ENCODE results near the gene LELP1.
"Not testable (repeated sequence)": the region's sequence is repeated elsewhere in the genome, so short reads cannot be mapped to it uniquely, and the experiment has no call there.

Gene LELP1

GRCh38 chr1:153217212-153217611 is 14.0 kb downstream of the LELP1 start, which contains the start of gene PRR9:
TSS of gene PRR9 (plus strand) at chr1:153217584. CDS start at chr1:153218145, 561 bp downstream.
- no peak for ATAC-seq
- no peak within 1 kb of the TSS for H3K4me3 Mint-ChIP-seq
- H3K36me3 Mint-ChIP-seq, result no peaks in the 10 kb centered on the region
- H3K27ac Mint-ChIP-seq, result no peak within 1 kb of the TSS
- H3K27me3 Mint-ChIP-seq, result peaks cover 32% of the 10 kb centered on the region
- no peaks in the 10 kb centered on the region for H3K4me1 Mint-ChIP-seq
- no peaks in the 10 kb centered on the region for H3K9me3 Mint-ChIP-seq

GRCh38 chr1:153217744-153218416 is 14.7 kb downstream of the LELP1 start:
- Mint-ChIP-seq H3K9me3 (no peaks in the 10 kb centered on the region), H3K4me3 (no peak overlapping the region), H3K27ac (no peak overlapping the region), H3K36me3 (no peaks in the 10 kb centered on the region), H3K4me1 (peaks cover under 1% of the 10 kb centered on the region), H3K27me3 (peaks cover 35% of the 10 kb centered on the region)
- no peak for ATAC-seq

- Mint-ChIP-seq H3K4me3 (no peak overlapping the region), H3K4me1 (peaks cover 7% of the 10 kb centered on the region), H3K9me3 (no peaks in the 10 kb centered on the region), H3K27me3 (peaks cover 28% of the 10 kb centered on the region), H3K27ac (no peak overlapping the region), H3K36me3 (no peaks in the 10 kb centered on the region)
- no peak for ATAC-seq
These were observed 17.5 kb downstream of the LELP1 start for GRCh38 chr1:153220606-153221303.

- H3K4me1 Mint-ChIP-seq, H3K27ac Mint-ChIP-seq, H3K4me3 Mint-ChIP-seq, H3K9me3 Mint-ChIP-seq, H3K36me3 Mint-ChIP-seq: not testable (repeated sequence)
- H3K27me3 Mint-ChIP-seq, result peaks cover 28% of the 10 kb centered on the region
- peak; percentile 75 for ATAC-seq
These were observed 20.0 kb downstream of the LELP1 start for GRCh38 chr1:153223040-153223891.

GRCh38 chr1:153227810-153228209 is 24.6 kb downstream of the LELP1 start:
- Mint-ChIP-seq H3K36me3 (no peaks in the 10 kb centered on the region), H3K4me3 (no peak overlapping the region), H3K27me3 (peaks cover 12% of the 10 kb centered on the region), H3K4me1 (peaks cover 13% of the 10 kb centered on the region), H3K27ac (no peak overlapping the region), H3K9me3 (no peaks in the 10 kb centered on the region)
- ATAC-seq, result no peak

GRCh38 chr1:153228491-153228890 is 25.3 kb downstream of the LELP1 start:
- no peaks in the 10 kb centered on the region for H3K36me3 Mint-ChIP-seq
- H3K4me3 Mint-ChIP-seq, result no peak overlapping the region
- ATAC-seq, result no peak
- no peaks in the 10 kb centered on the region for H3K9me3 Mint-ChIP-seq
- peaks cover 6% of the 10 kb centered on the region for H3K27me3 Mint-ChIP-seq
- peaks cover 6% of the 10 kb centered on the region for H3K4me1 Mint-ChIP-seq
- no peak overlapping the region for H3K27ac Mint-ChIP-seq

- not testable (repeated sequence) for H3K36me3 Mint-ChIP-seq, H3K4me1 Mint-ChIP-seq, H3K27me3 Mint-ChIP-seq, H3K27ac Mint-ChIP-seq, H3K9me3 Mint-ChIP-seq, H3K4me3 Mint-ChIP-seq, ATAC-seq
These were observed 26.0 kb downstream of the LELP1 start for GRCh38 chr1:153229076-153229829.

GRCh38 chr1:153231363-153231762 is 28.1 kb downstream of the LELP1 start:
- no peaks in the 10 kb centered on the region for H3K36me3 Mint-ChIP-seq
- peaks cover 6% of the 10 kb centered on the region for H3K4me1 Mint-ChIP-seq
- no peak overlapping the region for H3K4me3 Mint-ChIP-seq
- ATAC-seq, result no peak
- no peaks in the 10 kb centered on the region for H3K9me3 Mint-ChIP-seq
- no peak overlapping the region for H3K27ac Mint-ChIP-seq
- H3K27me3 Mint-ChIP-seq, result no peaks in the 10 kb centered on the region

GRCh38 chr1:153231785-153232184 is 28.6 kb downstream of the LELP1 start:
- no peak overlapping the region for H3K4me3 Mint-ChIP-seq
- H3K4me1 Mint-ChIP-seq, result peaks cover 6% of the 10 kb centered on the region
- no peak overlapping the region for H3K27ac Mint-ChIP-seq
- H3K27me3 Mint-ChIP-seq, result no peaks in the 10 kb centered on the region
- no peaks in the 10 kb centered on the region for H3K9me3 Mint-ChIP-seq
- H3K36me3 Mint-ChIP-seq, result no peaks in the 10 kb centered on the region
- no peak for ATAC-seq

GRCh38 chr1:153232553-153232952 is 29.3 kb downstream of the LELP1 start:
- ATAC-seq, result no peak
- Mint-ChIP-seq H3K27me3 (no peaks in the 10 kb centered on the region), H3K4me3 (no peak overlapping the region), H3K36me3 (no peaks in the 10 kb centered on the region), H3K27ac (no peak overlapping the region), H3K4me1 (peaks cover 6% of the 10 kb centered on the region), H3K9me3 (no peaks in the 10 kb centered on the region)

GRCh38 chr1:153233448-153233847 is 30.2 kb downstream of the LELP1 start:
- Mint-ChIP-seq H3K27me3 (peaks cover 5% of the 10 kb centered on the region), H3K4me3 (no peak overlapping the region), H3K36me3 (no peaks in the 10 kb centered on the region), H3K9me3 (no peaks in the 10 kb centered on the region), H3K4me1 (peaks cover 6% of the 10 kb centered on the region), H3K27ac (no peak overlapping the region)
- no peak for ATAC-seq

GRCh38 chr1:153238527-153238926 is 35.3 kb downstream of the LELP1 start:
- no peaks in the 10 kb centered on the region for H3K9me3 Mint-ChIP-seq
- H3K36me3 Mint-ChIP-seq, result no peaks in the 10 kb centered on the region
- no peak for ATAC-seq
- no peaks in the 10 kb centered on the region for H3K4me1 Mint-ChIP-seq
- no peak overlapping the region for H3K4me3 Mint-ChIP-seq
- H3K27ac Mint-ChIP-seq, result no peak overlapping the region
- H3K27me3 Mint-ChIP-seq, result peaks cover 30% of the 10 kb centered on the region

- Mint-ChIP-seq H3K27me3 (peaks cover 39% of the 10 kb centered on the region), H3K4me3 (no peak overlapping the region), H3K36me3 (no peaks in the 10 kb centered on the region), H3K9me3 (peaks cover 12% of the 10 kb centered on the region), H3K27ac (no peak overlapping the region), H3K4me1 (no peaks in the 10 kb centered on the region)
- no peak for ATAC-seq
These were observed 38.9 kb downstream of the LELP1 start for GRCh38 chr1:153242160-153242559.

GRCh38 chr1:153245466-153245865 is 42.2 kb downstream of the LELP1 start:
- no peaks in the 10 kb centered on the region for H3K36me3 Mint-ChIP-seq
- peaks cover 12% of the 10 kb centered on the region for H3K9me3 Mint-ChIP-seq
- no peak overlapping the region for H3K27ac Mint-ChIP-seq
- no peaks in the 10 kb centered on the region for H3K4me1 Mint-ChIP-seq
- H3K27me3 Mint-ChIP-seq, result peaks cover 39% of the 10 kb centered on the region
- H3K4me3 Mint-ChIP-seq, result no peak overlapping the region
- no peak for ATAC-seq

GRCh38 chr1:153246018-153246417 is 42.8 kb downstream of the LELP1 start:
- Mint-ChIP-seq H3K9me3 (peaks cover 12% of the 10 kb centered on the region), H3K36me3 (no peaks in the 10 kb centered on the region), H3K27ac (no peak overlapping the region), H3K4me1 (peaks cover 4% of the 10 kb centered on the region), H3K4me3 (no peak overlapping the region), H3K27me3 (peaks cover 38% of the 10 kb centered on the region)
- ATAC-seq, result no peak

Measured in stimulated activated memory B cell treated with anti-CD40 and anti-IgM and Interleukin-4, amounts not matched to agents 10 μg/mL and 1 μg/mL and 100 μg/mL, for 72 hours (primary cell).